ENCODE data around the gene DNAH2. TPM values are rescaled to one million over a fixed set of nuclear protein-coding genes. Genes with fewer than 3 reads are reported as not detected.

The DNAH2 gene
- total RNA-seq, 1 donor, result under 0.01 TPM

GRCh38 chr17:7833011-7833794 is 115.7 kb downstream of the DNAH2 start:
- H3K9me3 ChIP-seq (ENCODE audit: low read depth, low read length), result no peaks in the 10 kb centered on the region

DNA sequence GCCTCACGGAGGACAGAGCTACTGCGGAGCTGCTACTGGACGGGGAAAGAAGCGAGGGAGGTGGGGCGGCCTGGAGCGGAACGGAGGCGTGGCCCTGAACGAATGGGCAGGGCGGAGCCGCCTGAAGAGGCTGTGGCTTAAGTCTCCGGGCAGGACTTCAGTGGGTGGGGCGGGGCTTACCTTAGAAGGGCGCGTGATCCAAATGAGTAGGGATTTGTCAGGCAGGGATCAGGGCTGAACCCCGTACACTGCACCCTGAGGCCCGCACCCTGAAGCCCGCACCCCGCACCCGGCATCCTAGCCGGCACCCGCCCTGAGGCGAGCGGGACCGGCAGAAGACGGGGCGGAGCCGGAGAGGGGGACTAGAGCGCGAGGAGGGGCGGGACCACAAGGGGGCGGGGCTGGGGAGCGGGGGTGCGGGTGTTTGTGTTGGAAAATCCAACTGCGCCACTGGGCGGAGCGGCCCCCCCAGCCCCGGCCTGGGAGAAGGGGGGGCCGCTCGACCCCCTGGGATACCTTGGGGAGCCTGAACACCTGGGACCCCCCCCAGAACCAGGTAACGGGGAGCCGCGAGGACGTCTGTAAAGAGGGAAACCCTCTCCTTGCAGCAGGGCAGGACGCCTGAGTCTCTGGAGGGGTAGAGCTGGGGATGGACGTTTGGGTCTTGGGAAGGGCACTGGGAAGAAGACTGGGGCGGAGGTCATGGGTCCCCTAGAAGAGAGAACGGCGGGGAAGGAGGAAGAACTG is 116.4 kb downstream of the DNAH2 start, which contains the start of gene KDM6B:
Gene KDM6B, plus strand, starts transcription at position 423 of the 747 bp plus-strand sequence. CDS start 11,338 bp downstream, outside the sequence.
- peaks cover 15% of the 10 kb centered on the region for H3K27me3 ChIP-seq (ENCODE audit: insufficient read depth, low read length)
- TF ChIP-seq CTCF (IDR thresholded peaks at IDR 0.05; ENCODE audit: extremely low read depth, low read depth, low read length), result no peak

More at GRCh38 chr17:7833011-7833794, 115.7 kb downstream of the DNAH2 start:
- H2AFZ ChIP-seq (ENCODE audit: low read length), result peak overlapping the region; percentile 86
- H3K4me1 ChIP-seq (ENCODE audit: insufficient read depth, low read length), result peaks cover 26% of the 10 kb centered on the region
- H3K4me2 ChIP-seq (ENCODE audit: insufficient read depth, low read length), result peak overlapping the region; percentile 86
- TF ChIP-seq CTCF (IDR thresholded peaks at IDR 0.05; ENCODE audit: extremely low read depth, low read depth, low read length), result no peak
- no peaks in the 10 kb centered on the region for H3K36me3 ChIP-seq (ENCODE audit: insufficient read depth, low read length)
- DNase-seq (ENCODE audit: insufficient read length, low spot score, missing footprints), result peak; percentile 73
- no peak overlapping the region for H3K27ac ChIP-seq (ENCODE audit: low read depth, low read length)
- peak overlapping the region; percentile 75 for H3K4me3 ChIP-seq (ENCODE audit: insufficient read depth, low read length)
- H3K79me2 ChIP-seq (ENCODE audit: insufficient read depth, low read length), result no peaks in the 10 kb centered on the region
- H3K27me3 ChIP-seq (ENCODE audit: insufficient read depth, low read length), result peaks cover 15% of the 10 kb centered on the region
- no peaks in the 10 kb centered on the region for H4K20me1 ChIP-seq (ENCODE audit: insufficient read depth, low read length)

GRCh38 chr17:7834542-7834956 is 117.0 kb downstream of the DNAH2 start:
- H3K4me1 ChIP-seq (ENCODE audit: insufficient read depth, low read length), result peaks cover 33% of the 10 kb centered on the region

More for the DNA sequence above, 116.4 kb downstream of the DNAH2 start, which contains the start of gene KDM6B:
- Histone ChIP-seq H3K4me2 (ENCODE audit: insufficient read depth, low read length) (peak within 1 kb of the TSS; percentile 86), H3K27ac (ENCODE audit: low read depth, low read length) (peak within 1 kb of the TSS; percentile 89), H3K79me2 (ENCODE audit: insufficient read depth, low read length) (peaks cover 6% of the 10 kb centered on the region), H2AFZ (ENCODE audit: low read length) (peak within 1 kb of the TSS; percentile 86), H3K36me3 (ENCODE audit: insufficient read depth, low read length) (no peaks in the 10 kb centered on the region), H3K9me3 (ENCODE audit: low read depth, low read length) (no peaks in the 10 kb centered on the region), H3K4me1 (ENCODE audit: insufficient read depth, low read length) (peaks cover 32% of the 10 kb centered on the region), H4K20me1 (ENCODE audit: insufficient read depth, low read length) (peaks cover 6% of the 10 kb centered on the region), H3K4me3 (ENCODE audit: insufficient read depth, low read length) (peak within 1 kb of the TSS; percentile 75)
- peak; percentile 98 for DNase-seq (ENCODE audit: insufficient read length, low spot score, missing footprints)

More at GRCh38 chr17:7834542-7834956, 117.0 kb downstream of the DNAH2 start:
- Histone ChIP-seq H3K4me2 (ENCODE audit: insufficient read depth, low read length) (peak overlapping the region; percentile 86), H3K27ac (ENCODE audit: low read depth, low read length) (peak overlapping the region; percentile 89), H3K27me3 (ENCODE audit: insufficient read depth, low read length) (peaks cover 11% of the 10 kb centered on the region), H3K79me2 (ENCODE audit: insufficient read depth, low read length) (peaks cover 12% of the 10 kb centered on the region), H3K4me3 (ENCODE audit: insufficient read depth, low read length) (peak overlapping the region; percentile 75), H3K36me3 (ENCODE audit: insufficient read depth, low read length) (no peaks in the 10 kb centered on the region), H4K20me1 (ENCODE audit: insufficient read depth, low read length) (peaks cover 12% of the 10 kb centered on the region), H2AFZ (ENCODE audit: low read length) (peak overlapping the region; percentile 86), H3K9me3 (ENCODE audit: low read depth, low read length) (no peaks in the 10 kb centered on the region)
- TF ChIP-seq CTCF (IDR thresholded peaks at IDR 0.05; ENCODE audit: extremely low read depth, low read depth, low read length), result no peak
- DNase-seq (ENCODE audit: insufficient read length, low spot score, missing footprints), result no peak

Data from osteoblast (primary cell).